ENCODE results near the gene OLFML3. TPM values are rescaled to one million over a fixed set of nuclear protein-coding genes. Genes with fewer than 3 reads are reported as not detected.

Gene OLFML3
- total and polyA plus RNA-seq, 2 of the 13 experiments (the other 11 are each of a cell fraction or from before 2014, with no cell fraction given): 2.0 to 5.1 TPM

GRCh38 chr1:113981962-113982931 lies 3.0 kb downstream of the OLFML3 start (continued):
- TF ChIP-seq, protein P1, sequence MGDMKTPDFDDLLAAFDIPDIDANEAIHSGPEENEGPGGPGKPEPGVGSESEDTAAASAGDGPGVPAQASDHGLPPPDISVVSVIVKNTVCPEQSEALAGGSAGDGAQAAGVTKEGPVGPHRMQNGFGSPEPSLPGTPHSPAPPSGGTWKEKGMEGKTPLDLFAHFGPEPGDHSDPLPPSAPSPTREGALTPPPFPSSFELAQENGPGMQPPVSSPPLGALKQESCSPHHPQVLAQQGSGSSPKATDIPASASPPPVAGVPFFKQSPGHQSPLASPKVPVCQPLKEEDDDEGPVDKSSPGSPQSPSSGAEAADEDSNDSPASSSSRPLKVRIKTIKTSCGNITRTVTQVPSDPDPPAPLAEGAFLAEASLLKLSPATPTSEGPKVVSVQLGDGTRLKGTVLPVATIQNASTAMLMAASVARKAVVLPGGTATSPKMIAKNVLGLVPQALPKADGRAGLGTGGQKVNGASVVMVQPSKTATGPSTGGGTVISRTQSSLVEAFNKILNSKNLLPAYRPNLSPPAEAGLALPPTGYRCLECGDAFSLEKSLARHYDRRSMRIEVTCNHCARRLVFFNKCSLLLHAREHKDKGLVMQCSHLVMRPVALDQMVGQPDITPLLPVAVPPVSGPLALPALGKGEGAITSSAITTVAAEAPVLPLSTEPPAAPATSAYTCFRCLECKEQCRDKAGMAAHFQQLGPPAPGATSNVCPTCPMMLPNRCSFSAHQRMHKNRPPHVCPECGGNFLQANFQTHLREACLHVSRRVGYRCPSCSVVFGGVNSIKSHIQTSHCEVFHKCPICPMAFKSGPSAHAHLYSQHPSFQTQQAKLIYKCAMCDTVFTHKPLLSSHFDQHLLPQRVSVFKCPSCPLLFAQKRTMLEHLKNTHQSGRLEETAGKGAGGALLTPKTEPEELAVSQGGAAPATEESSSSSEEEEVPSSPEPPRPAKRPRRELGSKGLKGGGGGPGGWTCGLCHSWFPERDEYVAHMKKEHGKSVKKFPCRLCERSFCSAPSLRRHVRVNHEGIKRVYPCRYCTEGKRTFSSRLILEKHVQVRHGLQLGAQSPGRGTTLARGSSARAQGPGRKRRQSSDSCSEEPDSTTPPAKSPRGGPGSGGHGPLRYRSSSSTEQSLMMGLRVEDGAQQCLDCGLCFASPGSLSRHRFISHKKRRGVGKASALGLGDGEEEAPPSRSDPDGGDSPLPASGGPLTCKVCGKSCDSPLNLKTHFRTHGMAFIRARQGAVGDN (CRISPR knock-in tag; IDR thresholded peaks at IDR 0.05): peak; percentile 42
- TF ChIP-seq ZMYM4 (CRISPR knock-in tag; IDR thresholded peaks at IDR 0.05) (peak; percentile 39; the same call in 1 of the 2 replicates), ZMAT5 (CRISPR knock-in tag; IDR thresholded peaks at IDR 0.05; ENCODE audit: borderline replicate concordance, low read depth) (no peak), POLR2AphosphoS5 (IDR thresholded peaks at IDR 0.05; ENCODE audit: low read depth, low read length) (no peak), U2AF2 (IDR thresholded peaks at IDR 0.05; ENCODE audit: low read depth, low read length) (no peak), ZNF430 (CRISPR knock-in tag; IDR thresholded peaks at IDR 0.05) (peak; percentile 63), ZNF746 (CRISPR knock-in tag; IDR thresholded peaks at IDR 0.05) (0 out of 2 replicates have a peak, but pooled peaks have one; percentile 48), ZNF3 (CRISPR knock-in tag; IDR thresholded peaks at IDR 0.05) (no peak), ZNF18 (CRISPR knock-in tag; IDR thresholded peaks at IDR 0.05; ENCODE audit: insufficient replicate concordance) (no peak), ZNF670 (CRISPR knock-in tag; IDR thresholded peaks at IDR 0.05; ENCODE audit: borderline replicate concordance) (no peak), ZNF768 (CRISPR knock-in tag; IDR thresholded peaks at IDR 0.05) (no peak), HMGXB3 (CRISPR knock-in tag; IDR thresholded peaks at IDR 0.05; ENCODE audit: borderline replicate concordance) (no peak), ZMYM3 (CRISPR knock-in tag; IDR thresholded peaks at IDR 0.05) (no peak), CEBPB (IDR thresholded peaks at IDR 0.05; ENCODE audit: borderline replicate concordance, low read depth, low read length) (peak; percentile 97)
- TF ChIP-seq, protein P2, sequence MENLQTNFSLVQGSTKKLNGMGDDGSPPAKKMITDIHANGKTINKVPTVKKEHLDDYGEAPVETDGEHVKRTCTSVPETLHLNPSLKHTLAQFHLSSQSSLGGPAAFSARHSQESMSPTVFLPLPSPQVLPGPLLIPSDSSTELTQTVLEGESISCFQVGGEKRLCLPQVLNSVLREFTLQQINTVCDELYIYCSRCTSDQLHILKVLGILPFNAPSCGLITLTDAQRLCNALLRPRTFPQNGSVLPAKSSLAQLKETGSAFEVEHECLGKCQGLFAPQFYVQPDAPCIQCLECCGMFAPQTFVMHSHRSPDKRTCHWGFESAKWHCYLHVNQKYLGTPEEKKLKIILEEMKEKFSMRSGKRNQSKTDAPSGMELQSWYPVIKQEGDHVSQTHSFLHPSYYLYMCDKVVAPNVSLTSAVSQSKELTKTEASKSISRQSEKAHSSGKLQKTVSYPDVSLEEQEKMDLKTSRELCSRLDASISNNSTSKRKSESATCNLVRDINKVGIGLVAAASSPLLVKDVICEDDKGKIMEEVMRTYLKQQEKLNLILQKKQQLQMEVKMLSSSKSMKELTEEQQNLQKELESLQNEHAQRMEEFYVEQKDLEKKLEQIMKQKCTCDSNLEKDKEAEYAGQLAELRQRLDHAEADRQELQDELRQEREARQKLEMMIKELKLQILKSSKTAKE (CRISPR knock-in tag; IDR thresholded peaks at IDR 0.05; ENCODE audit: borderline replicate concordance): 0 out of 2 replicates have a peak, but pooled peaks have one; percentile 28

Data from HepG2 (cell line).